ENCODE results near the gene KEL. TPM values are rescaled to one million over a fixed set of nuclear protein-coding genes. Genes with fewer than 3 reads are reported as not detected.

Gene KEL
- total and polyA plus RNA-seq, 2 of the 4 experiments (the other 2 are of a cell fraction): 0.03 TPM; not detected in 1

GRCh38 chr7:142896151-142896550, 66.0 kb downstream of the KEL start:
- Histone ChIP-seq H3K9me1 (ENCODE audit: insufficient read depth, low read length) (no peaks in the 10 kb centered on the region), H2BK120ac (ENCODE audit: low read depth, low read length) (no peak overlapping the region), H2BK20ac (ENCODE audit: low read depth, low read length) (no peak overlapping the region), H3K9me3 (ENCODE audit: control insufficient read depth, insufficient read depth, low read length) (no peaks in the 10 kb centered on the region), H3K56ac (ENCODE audit: extremely low read depth, insufficient read depth, low read length) (no peak overlapping the region), H3K4ac (ENCODE audit: low read depth, low read length) (no peak overlapping the region), H3K23ac (ENCODE audit: low read depth, low read length) (no peak overlapping the region), H2AFZ (replicated peaks; ENCODE audit: low read length, poor library complexity) (no peak overlapping the region), H3K4me3 (ENCODE audit: insufficient read depth, low read depth, low read length) (no peak overlapping the region), H3K4me2 (ENCODE audit: low read depth, low read length) (no peak overlapping the region), H3K9ac (ENCODE audit: low read depth, low read length) (no peak overlapping the region), H3K14ac (replicated peaks; ENCODE audit: low read depth, low read length) (no peak overlapping the region), H4K8ac (ENCODE audit: low read depth in 2 of 2, low read length in 2 of 2) (no peak overlapping the region), H3K27me3 (ENCODE audit: control insufficient read depth, insufficient read depth, low read length) (no peaks in the 10 kb centered on the region), H4K91ac (ENCODE audit: insufficient read depth, low read depth, low read length) (no peak overlapping the region), H2AK5ac (ENCODE audit: low read depth, low read length) (no peak overlapping the region), H2BK15ac (ENCODE audit: low read depth, low read length) (no peak overlapping the region), H3K27ac (ENCODE audit: insufficient read depth, low read length) (no peak overlapping the region), H3K36me3 (ENCODE audit: control insufficient read depth, insufficient read depth, low read length) (no peaks in the 10 kb centered on the region), H3K18ac (ENCODE audit: low read depth, low read length) (no peak overlapping the region), H3K4me1 (ENCODE audit: control insufficient read depth, insufficient read depth, low read length) (no peaks in the 10 kb centered on the region), H2AK9ac (replicated peaks; ENCODE audit: low read depth, low read length, poor library complexity) (no peak overlapping the region), H4K5ac (ENCODE audit: low read depth, low read length) (no peak overlapping the region), H3K79me1 (ENCODE audit: low read depth in 1 of 2, low read length in 2 of 2) (no peaks in the 10 kb centered on the region), H4K20me1 (ENCODE audit: insufficient read depth, low read length) (no peaks in the 10 kb centered on the region), H2BK5ac (ENCODE audit: low read depth, low read length, poor library complexity, severe bottlenecking) (no peak overlapping the region)
- dilution Hi-C loops (cut with HindIII; ENCODE audit: low sequenced_read_pairs, unreplicated experiment): no loop called here
- TF ChIP-seq USF2 (IDR thresholded peaks at IDR 0.05; ENCODE audit: low read depth, low read length) (no peak), POLR2A (IDR thresholded peaks at IDR 0.05; ENCODE audit: low read depth, low read length) (no peak), MAFK (IDR thresholded peaks at IDR 0.05; ENCODE audit: low read depth, low read length) (no peak), SMC3 (IDR thresholded peaks at IDR 0.05; ENCODE audit: low read depth, low read length) (no peak), RAD21 (IDR thresholded peaks at IDR 0.05; ENCODE audit: low read length) (no peak), CHD1 (IDR thresholded peaks at IDR 0.05; ENCODE audit: low read depth, low read length) (no peak), NFE2L2 (IDR thresholded peaks at IDR 0.05; ENCODE audit: low read depth, low read length) (no peak), RFX5 (IDR thresholded peaks at IDR 0.05; ENCODE audit: low read depth, low read length) (no peak), BHLHE40 (IDR thresholded peaks at IDR 0.05; ENCODE audit: low read depth, low read length) (no peak), FOS (IDR thresholded peaks at IDR 0.05; ENCODE audit: low read depth, low read length) (no peak), MXI1 (IDR thresholded peaks at IDR 0.05; ENCODE audit: borderline replicate concordance, low read depth, low read length) (no peak), CEBPB (IDR thresholded peaks at IDR 0.05; ENCODE audit: low read depth, low read length) (no peak), MAZ (IDR thresholded peaks at IDR 0.05; ENCODE audit: borderline replicate concordance, low read depth, low read length) (no peak)
- TF ChIP-seq, protein P1, sequence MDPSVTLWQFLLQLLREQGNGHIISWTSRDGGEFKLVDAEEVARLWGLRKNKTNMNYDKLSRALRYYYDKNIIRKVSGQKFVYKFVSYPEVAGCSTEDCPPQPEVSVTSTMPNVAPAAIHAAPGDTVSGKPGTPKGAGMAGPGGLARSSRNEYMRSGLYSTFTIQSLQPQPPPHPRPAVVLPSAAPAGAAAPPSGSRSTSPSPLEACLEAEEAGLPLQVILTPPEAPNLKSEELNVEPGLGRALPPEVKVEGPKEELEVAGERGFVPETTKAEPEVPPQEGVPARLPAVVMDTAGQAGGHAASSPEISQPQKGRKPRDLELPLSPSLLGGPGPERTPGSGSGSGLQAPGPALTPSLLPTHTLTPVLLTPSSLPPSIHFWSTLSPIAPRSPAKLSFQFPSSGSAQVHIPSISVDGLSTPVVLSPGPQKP (IDR thresholded peaks at IDR 0.05; ENCODE audit: borderline replicate concordance, low read depth, low read length): no peak
- in situ Hi-C loops (cut with MboI; ENCODE audit: low sequenced_read_pairs): no loop called here
- no CpG with 5 or more reads among the region's 3 CpGs for WGBS, 2 experiments (ENCODE audit: extremely low coverage in 2 of 2, insufficient read length in 1 of 2)
- CTCF ChIA-PET: no interaction called here
- ATAC-seq (ENCODE audit: low read depth): no peak
- BruUV-seq (replicated peaks): no TSS peak
- POLR2A ChIA-PET (ENCODE audit: unreplicated experiment): no interaction called here
- intact Hi-C loops (cut with micrococcal nuclease): no loop called here
- DNase-seq: no peak
